Hair follicular keratinocyte (primary cell): Measurements from ENCODE around the gene HOATZ. TPM values are rescaled to one million over a fixed set of nuclear protein-coding genes. Genes with fewer than 3 reads are reported as not detected.

Source experiments
- total RNA-seq: library from RNA; depleted of rRNA; stranded (reverse); fragments of >200 nt; gene quantifications from 2 replicates; pipeline ENCODE4 v1.2.3, GENCODE V29; 2015

The HOATZ gene
- 1.1 TPM in 1 of 2 replicates, not detected in the other for total RNA-seq

GRCh38 chr11:111514216-111515031, at the start of gene HOATZ:
HOATZ (plus strand) TSS chr11:111514778; CDS start chr11:111514785, 7 bp downstream.

GRCh38 chr11:111512296-111513239, 2.0 kb upstream of the HOATZ start, which contains the start of gene BTG4:
BTG4 (minus strand) TSS chr11:111512386; CDS start chr11:111498776, 13,610 bp downstream.

GRCh38 chr11:111540114-111540936, 25.7 kb downstream of the HOATZ start, which contains the start of gene LAYN:
LAYN (plus strand) TSS chr11:111540720; CDS start chr11:111540844, 124 bp downstream.

Other genes with a start within 250 kb of the HOATZ start
- gene POU2AF3, start 216.2 kb upstream of the HOATZ start, total RNA-seq = not detected in 2 replicates
- gene POU2AF1, start 135.5 kb upstream of the HOATZ start, total RNA-seq = not detected in 2 replicates
- 2.3 TPM in 1 of 2 replicates, not detected in the other for gene BTG4, start 2.4 kb upstream of the HOATZ start, total RNA-seq
- gene LAYN, start 25.9 kb downstream of the HOATZ start, total RNA-seq = 19.8 and 38.8 TPM in 2 replicates
- 5.9 and 6.4 TPM in 2 replicates for gene SIK2, start 87.7 kb downstream of the HOATZ start, total RNA-seq